HG03432 (cell line): ENCODE results near the gene TUBB4B.

ENCODE experiments used
- ATAC-seq: cut with Tn5 transposase; IDR thresholded peaks from one replicate; pipeline ENCODE4 v1.9.1; 2021; ENCODE audit warnings: mild to moderate bottlenecking, moderate library complexity; ENCODE audit not compliant: unreplicated experiment

Gene TUBB4B

GRCh38 chr9:137281345-137282116 lies 40.4 kb downstream of the TUBB4B start:
- ATAC-seq: no peak

GRCh38 chr9:137286975-137287383 lies 45.9 kb downstream of the TUBB4B start:
- no peak for ATAC-seq

- no peak for ATAC-seq
Observed at GRCh38 chr9:137293094-137293481, 52.0 kb downstream of the TUBB4B start.
